Left lung (tissue), 10 donors: ENCODE data around the gene BAHCC1. TPM values are rescaled to one million over a fixed set of nuclear protein-coding genes. Genes with fewer than 3 reads are reported as not detected.

Experiments
- ATAC-seq: fragments of 200-7000 bp; cut with Tn5 transposase; one replicate; pipeline ENCODE4 v1.9.1; 2020; ENCODE audit warnings: moderate library complexity
- DNase-seq, 4 donors: peaks; one replicate each; pipeline ENCODE4 v3.0.0-alpha.2; 2013 to 2020
- H3K27ac ChIP-seq, 2 donors: fragments of 200-600 bp; sonication (generic) in 1 of 2; one replicate each; pipeline versions ENCODE4 v1.5.0 to v1.8.0; 2020 to 2021
- H3K27me3 ChIP-seq, 2 donors: fragments of 200-600 bp; sonication (generic) in 1 of 2; one replicate each; pipeline versions ENCODE4 v1.5.0 to v1.8.0; 2020 to 2021
- H3K36me3 ChIP-seq, 2 donors: fragments of 200-600 bp; sonication (generic) in 1 of 2; one replicate each; pipeline versions ENCODE4 v1.5.0 to v1.8.0; 2020 to 2021
- H3K4me1 ChIP-seq, 2 donors: fragments of 200-600 bp; one replicate each; pipeline ENCODE4 v1.8.0; 2021
- H3K4me3 ChIP-seq, 2 donors: fragments of 200-600 bp; sonication (generic) in 1 of 2; one replicate each; pipeline versions ENCODE4 v1.5.0 to v1.8.0; 2020 to 2021; ENCODE audit warnings: mild to moderate bottlenecking in 1 of 2
- H3K9me3 ChIP-seq, 2 donors: fragments of 200-600 bp; sonication (generic) in 1 of 2; one replicate each; pipeline versions ENCODE4 v1.5.0 to v1.8.0; 2020 to 2021
- CTCF ChIP-seq, 2 donors: fragments of 200-600 bp; sonication (generic) in 1 of 2; IDR thresholded peaks; one replicate each; pipeline versions ENCODE4 v1.5.0 to v1.8.0; 2021; ENCODE audit warnings: antibody characterized with exemption in 2 of 2
- intact Hi-C, 2 donors: fragments of 100-400 bp; cut with DNase I; formaldehyde crosslinking; loops; one replicate each; pipeline versions ENCODE4 v1.11.2 to v1.14.2; 2022
- polyA plus RNA-seq, 6 donors: library from polyadenylated mRNA; unstranded; fragments of 120-200 nt; gene quantifications; one replicate each; pipeline ENCODE4 v1.2.1, GENCODE V29; 2013; ENCODE audit not compliant: insufficient read length in 6 of 6
- total RNA-seq, 2 donors: library from RNA; stranded (reverse); fragmentation: NEBNext Ultra II Directional; extraction: Animal tissue kit (Norgen Biotek cat#: 25700); gene quantifications; one replicate each; pipeline ENCODE4 v1.2.1, GENCODE V29; 2021
- donor health status: DM: no; HTN: yes; CAD: no.
- donor health status: DM: no; HTN: no; CAD: no.

The BAHCC1 gene
- total and polyA plus RNA-seq, 8 donors, result 13.6 to 28.5 (median 21.4) TPM

- Histone ChIP-seq H3K36me3 (peaks cover 0 to 36% of the 10 kb centered on the region in 2 donors), H3K4me1 (no peaks in the 10 kb centered on the region), H3K27ac (no peak overlapping the region), H3K27me3 (no peaks in the 10 kb centered on the region), H3K4me3 (no peak overlapping the region), H3K9me3 (no peaks in the 10 kb centered on the region)
- DNase-seq (no peak), ATAC-seq (no peak)
- TF ChIP-seq CTCF (IDR thresholded peaks at IDR 0.05), result no peak
- intact Hi-C loops, result no loop called here
Observed at GRCh38 chr17:81445642-81446503, 50.6 kb downstream of the BAHCC1 start.

- Histone ChIP-seq H3K4me1 (no peaks in the 10 kb centered on the region), H3K9me3 (no peaks in the 10 kb centered on the region), H3K36me3 (peaks cover 0 to 28% of the 10 kb centered on the region in 2 donors), H3K4me3 (no peak overlapping the region), H3K27me3 (no peaks in the 10 kb centered on the region), H3K27ac (no peak overlapping the region)
- intact Hi-C loops, result no loop called here
- DNase-seq, result no peak
- TF ChIP-seq CTCF (IDR thresholded peaks at IDR 0.05), result no peak
- no peak for ATAC-seq
Observed at GRCh38 chr17:81447331-81447933, 52.2 kb downstream of the BAHCC1 start.

- DNase-seq (no peak), ATAC-seq (no peak)
- no peak overlapping the region for H3K4me3 ChIP-seq
- H3K27me3 ChIP-seq, result no peaks in the 10 kb centered on the region
- intact Hi-C loops, result no loop called here
- no peaks in the 10 kb centered on the region for H3K9me3 ChIP-seq
- H3K27ac ChIP-seq, result no peak overlapping the region
- H3K4me1 ChIP-seq, result peaks cover 0 to 6% of the 10 kb centered on the region in 2 donors
- no peak for TF ChIP-seq CTCF (IDR thresholded peaks at IDR 0.05)
- H3K36me3 ChIP-seq, result peaks cover 0 to 18% of the 10 kb centered on the region in 2 donors
Observed at GRCh38 chr17:81448442-81448841, 53.2 kb downstream of the BAHCC1 start.

- peaks cover 0 to 11% of the 10 kb centered on the region in 2 donors for H3K4me1 ChIP-seq
- intact Hi-C loops, result no loop called here
- no peaks in the 10 kb centered on the region for H3K9me3 ChIP-seq
- DNase-seq (no peak), ATAC-seq (no peak)
- peaks cover 0 to 14% of the 10 kb centered on the region in 2 donors for H3K36me3 ChIP-seq
- H3K27ac ChIP-seq, result no peak overlapping the region
- no peaks in the 10 kb centered on the region for H3K27me3 ChIP-seq
- H3K4me3 ChIP-seq, result no peak overlapping the region
- no peak for TF ChIP-seq CTCF (IDR thresholded peaks at IDR 0.05)
Observed at GRCh38 chr17:81448950-81449349, 53.7 kb downstream of the BAHCC1 start.

- no peaks in the 10 kb centered on the region for H3K27me3 ChIP-seq
- H3K4me1 ChIP-seq, result peaks cover 0 to 15% of the 10 kb centered on the region in 2 donors
- ATAC-seq, result no peak
- intact Hi-C loops, result no loop called here
- no peaks in the 10 kb centered on the region for H3K9me3 ChIP-seq
- H3K36me3 ChIP-seq, result peaks cover 0 to 14% of the 10 kb centered on the region in 2 donors
- TF ChIP-seq CTCF (IDR thresholded peaks at IDR 0.05), result no peak
- H3K27ac ChIP-seq, result no peak overlapping the region
- DNase-seq, result no peak
- no peak overlapping the region for H3K4me3 ChIP-seq
Observed at GRCh38 chr17:81449351-81449750, 54.1 kb downstream of the BAHCC1 start.
